ENCODE data around the gene ANKRD36B. TPM values are rescaled to one million over a fixed set of nuclear protein-coding genes. Genes with fewer than 3 reads are reported as not detected.
A peak's percentile ranks its signal among the peaks of the same experiment; 100 is the strongest.
"Not testable (repeated sequence)": the region's sequence is repeated elsewhere in the genome, so short reads cannot be mapped to it uniquely, and the experiment has no call there.

The ANKRD36B gene
- polyA plus RNA-seq (2012; ENCODE audit: insufficient read depth, insufficient read length, low read depth) = 0.86 TPM

DNA sequence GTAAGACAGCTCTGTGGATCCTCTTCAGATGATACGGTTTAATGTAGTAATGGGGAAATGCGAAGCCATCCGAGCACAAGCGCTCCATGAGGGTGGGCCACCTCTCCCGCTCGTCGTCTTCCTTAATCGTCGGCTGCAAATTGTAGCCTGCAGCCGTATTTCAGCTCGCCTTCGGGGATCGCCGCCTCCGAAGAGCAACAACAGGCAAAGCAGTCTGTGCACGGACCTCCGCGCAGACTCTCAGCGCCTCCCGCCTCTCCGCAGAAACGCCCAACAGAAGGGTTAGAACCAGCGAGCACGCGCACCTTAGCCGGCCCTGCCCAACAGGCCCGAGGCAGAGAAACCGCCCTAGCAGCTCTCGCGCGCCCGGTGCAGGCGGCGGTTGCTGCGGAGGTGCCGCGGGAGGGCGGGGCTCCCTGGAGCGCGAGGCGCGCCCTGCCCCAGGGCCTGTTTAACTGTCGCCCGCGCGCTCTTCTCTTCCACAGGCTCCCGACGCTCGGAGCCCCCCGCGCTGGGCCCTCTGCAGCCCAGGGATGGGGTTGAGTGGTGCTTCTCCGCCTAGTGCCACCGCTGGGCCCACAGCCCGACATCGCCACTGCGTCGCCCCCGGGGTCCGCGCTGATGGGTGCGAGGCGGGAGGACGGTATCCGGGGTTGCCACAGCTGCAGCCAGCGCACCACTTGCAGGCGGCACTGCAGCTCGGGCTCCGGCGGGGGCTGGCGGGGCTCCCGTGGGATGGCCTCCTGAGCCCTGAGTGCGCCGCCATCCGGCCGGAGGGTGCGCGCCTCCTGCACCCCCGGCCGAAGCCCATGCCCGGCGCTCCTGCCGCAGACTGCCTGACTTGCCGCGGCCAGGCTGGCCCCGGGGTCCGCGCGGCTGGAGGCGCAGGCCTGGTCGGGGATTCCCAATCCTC is at the start of gene ANKRD36B:
TSS of gene ANKRD36B (minus strand) at position 280 of the 913 bp plus-strand sequence. CDS start at position 88, 192 bp downstream.
- peak within 1 kb of the TSS; percentile 57 for H3K4me3 ChIP-seq (ENCODE audit: low read depth, low read length)
- not testable (repeated sequence) for H3K36me3 ChIP-seq, H3K4me1 ChIP-seq, H3K9me3 ChIP-seq, H3K27me3 ChIP-seq
- DNase-seq = peak; percentile 66

DNA sequence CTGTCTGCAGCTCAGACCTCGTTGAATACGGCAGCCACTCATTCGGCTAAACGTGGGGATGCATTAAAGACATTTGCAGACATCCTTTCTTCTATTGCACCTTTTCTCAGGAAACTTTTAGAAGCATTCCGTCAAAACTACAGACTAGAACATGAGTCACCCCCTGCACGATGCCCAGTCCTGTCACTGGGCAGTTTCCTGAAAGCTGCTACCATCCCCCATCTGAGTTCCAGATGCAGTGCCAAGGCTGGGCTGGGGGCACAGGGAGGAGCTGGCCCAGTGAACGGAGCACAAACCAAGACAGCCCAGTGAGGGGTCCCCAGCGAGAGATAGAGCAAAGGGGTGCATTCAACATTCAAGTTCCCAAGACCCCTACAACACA is 36.4 kb upstream of the ANKRD36B start:
- H3K36me3 ChIP-seq; H3K9me3 ChIP-seq; H3K4me3 ChIP-seq (ENCODE audit: low read depth, low read length); H3K27me3 ChIP-seq; H3K4me1 ChIP-seq; DNase-seq: not testable (repeated sequence)

DNA sequence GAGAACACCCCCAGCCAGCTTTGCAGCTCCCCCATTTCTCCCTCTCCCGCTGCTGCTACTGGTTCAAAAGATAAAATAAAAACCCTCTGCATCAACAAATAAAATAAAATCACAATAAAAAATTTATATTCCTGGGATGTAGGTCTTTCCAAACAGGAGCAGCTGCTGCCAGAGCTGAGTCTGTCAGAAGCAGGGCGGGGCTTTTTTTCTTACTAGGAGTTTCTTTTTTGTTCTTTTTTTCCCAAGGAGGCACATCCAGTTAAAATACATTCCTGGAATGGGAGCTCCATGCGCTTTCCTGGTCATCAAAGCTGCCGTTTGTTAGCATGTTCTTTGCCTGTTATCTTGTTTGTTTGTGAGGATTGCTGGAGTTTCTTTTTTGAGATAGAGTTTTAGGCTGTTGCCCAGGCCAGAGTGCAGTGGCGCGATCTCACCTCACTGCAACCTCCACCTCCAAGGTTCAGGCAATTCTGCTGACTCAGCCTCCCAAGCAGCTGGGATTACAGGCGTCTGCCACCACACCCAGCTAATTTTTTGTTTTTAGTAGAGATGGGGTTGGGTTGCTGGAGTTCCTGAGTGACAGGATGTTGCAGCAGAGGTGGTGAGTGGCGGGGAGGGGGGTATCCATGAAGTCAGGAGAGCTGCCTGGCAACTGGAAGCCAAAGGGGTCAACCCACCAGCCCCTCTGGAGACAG is 35.8 kb upstream of the ANKRD36B start:
- H3K4me3 ChIP-seq (ENCODE audit: low read depth, low read length); DNase-seq; H3K4me1 ChIP-seq; H3K9me3 ChIP-seq; H3K27me3 ChIP-seq; H3K36me3 ChIP-seq: not testable (repeated sequence)

DNA sequence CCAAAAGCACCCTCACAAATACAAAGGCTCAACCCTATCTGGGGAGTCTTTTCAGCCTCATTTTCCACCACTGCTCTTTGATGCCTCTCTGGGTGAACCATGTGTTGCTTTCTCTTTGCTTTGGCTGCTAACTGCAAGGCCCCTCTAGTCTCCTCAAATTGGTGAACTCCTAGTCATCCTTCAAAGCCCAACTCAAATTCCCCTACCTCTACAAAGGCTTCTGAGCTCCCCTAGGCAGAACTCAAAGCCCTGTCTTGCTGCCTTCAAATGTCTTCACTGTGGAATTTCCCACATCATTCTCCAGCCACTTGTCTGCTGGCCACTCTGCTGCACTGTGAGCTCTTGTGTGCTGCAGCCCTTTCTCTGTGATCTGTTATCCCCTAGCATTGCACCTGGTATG is 33.3 kb upstream of the ANKRD36B start:
- H3K4me1 ChIP-seq; H3K4me3 ChIP-seq (ENCODE audit: low read depth, low read length); H3K36me3 ChIP-seq; H3K9me3 ChIP-seq; H3K27me3 ChIP-seq; DNase-seq: not testable (repeated sequence)

- not testable (repeated sequence) for DNase-seq; H3K9me3 ChIP-seq; H3K27me3 ChIP-seq; H3K36me3 ChIP-seq; H3K4me3 ChIP-seq (ENCODE audit: low read depth, low read length); H3K4me1 ChIP-seq
Observed at GRCh38 chr2:97620492-97620891, 30.8 kb upstream of the ANKRD36B start.

- H3K4me3 ChIP-seq (ENCODE audit: low read depth, low read length); DNase-seq; H3K9me3 ChIP-seq; H3K36me3 ChIP-seq; H3K4me1 ChIP-seq; H3K27me3 ChIP-seq: not testable (repeated sequence)
Observed at GRCh38 chr2:97618939-97619827, 29.5 kb upstream of the ANKRD36B start.

DNA sequence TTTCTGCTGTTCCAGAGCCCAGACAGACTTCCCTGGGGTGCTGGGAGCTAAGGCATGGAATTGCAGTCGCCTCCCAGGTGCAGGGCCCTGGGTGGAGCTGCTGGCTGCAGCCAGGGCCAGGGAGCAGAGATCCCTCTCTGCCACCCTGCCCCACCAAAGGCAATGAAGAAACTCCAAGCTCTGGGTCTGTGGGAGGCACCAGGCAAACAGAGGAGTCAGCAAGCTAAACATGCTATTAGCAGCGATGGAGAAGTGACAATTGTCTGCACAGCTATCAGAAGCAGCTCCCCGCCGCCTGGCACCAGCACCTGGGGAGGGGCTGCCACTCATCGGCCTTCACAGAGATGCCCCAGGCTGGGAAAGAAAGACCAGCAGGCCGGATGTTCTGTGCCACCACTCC is 28.2 kb upstream of the ANKRD36B start:
- Histone ChIP-seq H3K9me3 (no peaks in the 10 kb centered on the region), H3K4me1 (no peaks in the 10 kb centered on the region), H3K27me3 (no peaks in the 10 kb centered on the region), H3K4me3 (ENCODE audit: low read depth, low read length) (no peak overlapping the region), H3K36me3 (no peaks in the 10 kb centered on the region)
- DNase-seq = no peak
- TF ChIP-seq CTCF (IDR thresholded peaks at IDR 0.05; ENCODE audit: low read depth, low read length) = no peak

DNA sequence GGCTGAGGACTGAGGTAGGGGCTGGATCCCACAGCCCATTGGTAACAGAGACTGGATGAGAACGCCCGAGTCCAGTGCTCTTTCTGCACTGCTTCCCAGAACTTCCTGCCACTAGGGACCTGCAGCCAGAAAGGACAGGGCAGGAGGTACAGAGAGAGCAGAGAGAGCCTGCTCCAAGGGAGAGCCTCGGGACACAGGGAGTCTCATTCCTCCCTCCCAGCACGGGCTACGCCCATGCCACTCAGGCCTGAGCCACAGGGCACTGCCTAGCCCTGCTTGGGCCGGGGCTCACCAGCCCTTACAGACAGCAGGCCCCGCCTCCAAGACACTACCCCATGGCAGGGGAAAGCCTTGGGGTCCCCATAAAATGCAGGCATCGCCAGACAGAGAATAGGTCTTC is 26.1 kb upstream of the ANKRD36B start:
- not testable (repeated sequence) for DNase-seq; H3K4me1 ChIP-seq; H3K4me3 ChIP-seq (ENCODE audit: low read depth, low read length); H3K27me3 ChIP-seq; H3K9me3 ChIP-seq; H3K36me3 ChIP-seq

GRCh38 chr2:97611895-97612294 is 22.2 kb upstream of the ANKRD36B start:
- H3K9me3 ChIP-seq; H3K4me1 ChIP-seq; H3K36me3 ChIP-seq; H3K4me3 ChIP-seq (ENCODE audit: low read depth, low read length); H3K27me3 ChIP-seq; DNase-seq: not testable (repeated sequence)

DNA sequence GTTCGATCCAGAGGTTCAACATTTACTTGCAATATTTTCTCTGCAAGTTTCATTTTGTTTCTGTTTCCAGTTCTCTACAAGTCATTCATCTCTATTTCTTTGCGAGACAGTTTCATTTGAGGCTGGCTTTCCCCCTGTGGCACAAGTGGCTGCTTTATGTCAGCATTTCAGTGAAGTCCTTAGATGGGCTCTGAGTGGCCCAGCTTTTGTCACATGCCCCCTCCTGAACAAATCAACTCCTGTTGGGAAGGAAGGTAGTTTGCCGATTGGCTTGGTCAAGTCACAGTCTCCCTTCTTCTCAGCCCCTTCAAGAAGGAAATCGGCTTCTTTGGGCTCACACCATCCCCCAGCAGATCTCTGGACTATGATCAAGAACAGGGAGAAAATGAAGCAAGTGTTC is 19.1 kb upstream of the ANKRD36B start:
- DNase-seq; H3K4me1 ChIP-seq; H3K36me3 ChIP-seq; H3K9me3 ChIP-seq; H3K27me3 ChIP-seq; H3K4me3 ChIP-seq (ENCODE audit: low read depth, low read length): not testable (repeated sequence)

DNA sequence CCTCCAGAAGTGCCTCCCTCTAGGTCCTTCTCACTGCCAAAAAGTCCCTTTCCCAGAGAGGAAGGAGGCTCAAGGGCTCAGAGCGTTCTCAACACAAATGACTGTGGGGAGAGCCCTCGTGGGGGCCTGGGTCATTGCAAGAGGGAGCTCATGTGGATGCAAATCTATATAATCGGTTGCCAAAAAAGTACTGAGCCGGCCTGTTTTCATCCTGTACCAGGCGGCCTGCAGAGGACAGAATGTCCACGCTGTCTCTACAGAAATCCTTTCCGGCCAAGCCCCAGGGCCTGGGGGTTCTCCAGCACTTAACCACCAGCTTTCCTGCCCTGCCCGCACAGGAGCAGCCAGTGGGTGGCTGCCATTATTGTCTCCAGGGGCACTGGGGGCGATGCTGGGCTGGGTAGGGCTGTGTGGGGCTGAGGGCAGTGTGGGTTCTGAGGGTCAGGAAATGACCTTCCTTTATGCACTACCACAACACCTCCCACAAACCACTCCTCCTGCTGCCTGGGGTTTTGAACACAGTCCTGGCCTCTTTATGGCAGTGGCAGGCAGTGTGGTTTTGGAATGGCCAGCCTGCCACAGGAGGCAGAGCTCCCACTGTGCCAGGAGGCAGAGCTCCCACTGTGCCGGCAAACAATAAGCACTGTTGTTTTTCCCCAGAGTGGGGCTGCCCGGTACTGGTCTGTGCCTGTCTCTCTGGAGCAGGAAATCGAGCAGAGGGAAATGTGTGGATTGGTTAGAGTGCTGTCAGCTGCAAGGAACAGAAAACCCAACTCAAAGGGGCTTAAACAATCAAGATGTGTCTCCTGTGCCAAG is 16.1 kb upstream of the ANKRD36B start:
- H3K4me1 ChIP-seq; H3K4me3 ChIP-seq (ENCODE audit: low read depth, low read length); H3K9me3 ChIP-seq; DNase-seq; H3K36me3 ChIP-seq; H3K27me3 ChIP-seq: not testable (repeated sequence)

GRCh38 chr2:97605109-97605508 is 15.4 kb upstream of the ANKRD36B start:
- not testable (repeated sequence) for H3K4me1 ChIP-seq; DNase-seq; H3K27me3 ChIP-seq; H3K9me3 ChIP-seq; H3K4me3 ChIP-seq (ENCODE audit: low read depth, low read length); H3K36me3 ChIP-seq

GRCh38 chr2:97601537-97601936 is 11.9 kb upstream of the ANKRD36B start:
- not testable (repeated sequence) for H3K4me1 ChIP-seq, H3K36me3 ChIP-seq, DNase-seq

More at GRCh38 chr2:97601537-97601936, 11.9 kb upstream of the ANKRD36B start:
- H3K27me3 ChIP-seq; H3K9me3 ChIP-seq; H3K4me3 ChIP-seq (ENCODE audit: low read depth, low read length): not testable (repeated sequence)
